RPMI7951 (cell line): Measurements from ENCODE around the gene TAS2R8. TPM values are rescaled to one million over a fixed set of nuclear protein-coding genes. Genes with fewer than 3 reads are reported as not detected.

Source experiments
- total RNA-seq: library from RNA; depleted of rRNA; stranded (reverse); fragments of >200 nt; shearing (Covaris generic); gene quantifications from 2 replicates; pipeline ENCODE4 v1.2.3, GENCODE V29; 2014; rRNA removed

The TAS2R8 gene
- total RNA-seq, 1 experiment from 2014 or later = not detected

Other genes starting within 250 kb of the TAS2R8 start
- gene MAGOHB, start 193.7 kb downstream of the TAS2R8 start, total RNA-seq = 53.4 and 69.1 TPM in 2 replicates
- gene STYK1, start 133.2 kb downstream of the TAS2R8 start, total RNA-seq = 0.68 and 0.84 TPM in 2 replicates
- gene YBX3, start 84.0 kb downstream of the TAS2R8 start, total RNA-seq = 36.4 and 44.9 TPM in 2 replicates
- gene TAS2R7, start 4.7 kb downstream of the TAS2R8 start, total RNA-seq = not detected in 2 replicates
- not detected in 2 replicates for gene TAS2R9, start 2.9 kb upstream of the TAS2R8 start, total RNA-seq
- gene TAS2R10, start 19.1 kb upstream of the TAS2R8 start, total RNA-seq = 0.60 and 0.68 TPM in 2 replicates
- gene PRR4, start 42.2 kb upstream of the TAS2R8 start, total RNA-seq = 1.3 and 2.2 TPM in 2 replicates
- gene PRH1, start 77.0 kb upstream of the TAS2R8 start, total RNA-seq = 3.5 and 10.7 TPM in 2 replicates
- gene TAS2R13, start 102.3 kb upstream of the TAS2R8 start, total RNA-seq = 0.20 and 0.48 TPM in 2 replicates
- gene PRH2, start 122.0 kb upstream of the TAS2R8 start, total RNA-seq = not detected in 2 replicates
- gene TAS2R14, start 132.0 kb upstream of the TAS2R8 start, total RNA-seq = 0.98 and 1.9 TPM in 2 replicates
- gene TAS2R50, start 179.6 kb upstream of the TAS2R8 start, total RNA-seq = 0.20 and 0.24 TPM in 2 replicates
- 0.24 and 0.68 TPM in 2 replicates for gene TAS2R20, start 191.0 kb upstream of the TAS2R8 start, total RNA-seq
- gene TAS2R19, start 215.3 kb upstream of the TAS2R8 start, total RNA-seq = 0.24 TPM in 1 of 2 replicates, not detected in the other
- gene TAS2R31, start 224.1 kb upstream of the TAS2R8 start, total RNA-seq = 1.1 and 1.2 TPM in 2 replicates